ENCODE results near the gene MCTP1. TPM values are rescaled to one million over a fixed set of nuclear protein-coding genes. Genes with fewer than 3 reads are reported as not detected.
A peak's percentile ranks its signal among the peaks of the same experiment; 100 is the strongest.
"Not testable (repeated sequence)": the region's sequence is repeated elsewhere in the genome, so short reads cannot be mapped to it uniquely, and the experiment has no call there.

The MCTP1 gene
- total RNA-seq, 1 experiment from 2014 or later: 0.41 TPM

GRCh38 chr5:94849324-94849723 lies 435.6 kb downstream of the MCTP1 start:
- H3K36me3 ChIP-seq (ENCODE audit: insufficient read depth, low read length): no peaks in the 10 kb centered on the region
- no peaks in the 10 kb centered on the region for H4K20me1 ChIP-seq (ENCODE audit: insufficient read depth, low read depth, low read length)
- no peaks in the 10 kb centered on the region for H3K9me2 ChIP-seq (replicated peaks; ENCODE audit: insufficient read depth, low read length)
- H3K4me1 ChIP-seq (ENCODE audit: low read length): no peaks in the 10 kb centered on the region
- H3K4me2 ChIP-seq (ENCODE audit: low read depth, low read length, poor library complexity, severe bottlenecking): no peak overlapping the region
- DNase-seq: peak; percentile 29
- H2AFZ ChIP-seq (ENCODE audit: low read length): no peak overlapping the region
- H3K9me3 ChIP-seq (ENCODE audit: low read length): no peaks in the 10 kb centered on the region
- H3K4me3 ChIP-seq (ENCODE audit: low read length): no peak overlapping the region
- H3K9ac ChIP-seq (ENCODE audit: low read length): no peak overlapping the region
- H3K27me3 ChIP-seq (ENCODE audit: low read length): no peaks in the 10 kb centered on the region
- H3K27ac ChIP-seq (ENCODE audit: low read length): no peak overlapping the region
- H3K79me2 ChIP-seq (ENCODE audit: low read length): no peaks in the 10 kb centered on the region

GRCh38 chr5:94847726-94848125 lies 437.2 kb downstream of the MCTP1 start:
- Histone ChIP-seq H3K27me3 (ENCODE audit: low read length) (no peaks in the 10 kb centered on the region), H3K4me1 (ENCODE audit: low read length) (no peaks in the 10 kb centered on the region), H3K9me2 (replicated peaks; ENCODE audit: insufficient read depth, low read length) (no peaks in the 10 kb centered on the region), H2AFZ (ENCODE audit: low read length) (no peak overlapping the region), H4K20me1 (ENCODE audit: insufficient read depth, low read depth, low read length) (no peaks in the 10 kb centered on the region), H3K79me2 (ENCODE audit: low read length) (no peaks in the 10 kb centered on the region), H3K36me3 (ENCODE audit: insufficient read depth, low read length) (no peaks in the 10 kb centered on the region), H3K4me2 (ENCODE audit: low read depth, low read length, poor library complexity, severe bottlenecking) (no peak overlapping the region), H3K9me3 (ENCODE audit: low read length) (no peaks in the 10 kb centered on the region), H3K9ac (ENCODE audit: low read length) (no peak overlapping the region), H3K27ac (ENCODE audit: low read length) (no peak overlapping the region), H3K4me3 (ENCODE audit: low read length) (no peak overlapping the region)
- DNase-seq: peak; percentile 6

- Histone ChIP-seq H3K9ac (ENCODE audit: low read length) (no peak overlapping the region), H3K79me2 (ENCODE audit: low read length) (no peaks in the 10 kb centered on the region), H3K4me3 (ENCODE audit: low read length) (no peak overlapping the region), H3K4me1 (ENCODE audit: low read length) (no peaks in the 10 kb centered on the region), H3K27me3 (ENCODE audit: low read length) (no peaks in the 10 kb centered on the region), H3K36me3 (ENCODE audit: insufficient read depth, low read length) (no peaks in the 10 kb centered on the region), H3K27ac (ENCODE audit: low read length) (no peak overlapping the region), H4K20me1 (ENCODE audit: insufficient read depth, low read depth, low read length) (no peaks in the 10 kb centered on the region), H3K9me3 (ENCODE audit: low read length) (no peaks in the 10 kb centered on the region), H3K9me2 (replicated peaks; ENCODE audit: insufficient read depth, low read length) (no peaks in the 10 kb centered on the region), H2AFZ (ENCODE audit: low read length) (no peak overlapping the region), H3K4me2 (ENCODE audit: low read depth, low read length, poor library complexity, severe bottlenecking) (no peak overlapping the region)
- no peak for DNase-seq
Observed at GRCh38 chr5:94847019-94847418, 437.9 kb downstream of the MCTP1 start.

GRCh38 chr5:94845696-94846095 lies 439.2 kb downstream of the MCTP1 start:
- H3K9me2 ChIP-seq (replicated peaks; ENCODE audit: insufficient read depth, low read length); H3K9ac ChIP-seq (ENCODE audit: low read length); H3K36me3 ChIP-seq (ENCODE audit: insufficient read depth, low read length); H3K79me2 ChIP-seq (ENCODE audit: low read length); H2AFZ ChIP-seq (ENCODE audit: low read length); H3K27ac ChIP-seq (ENCODE audit: low read length); H3K27me3 ChIP-seq (ENCODE audit: low read length); DNase-seq; H3K4me3 ChIP-seq (ENCODE audit: low read length); H3K4me1 ChIP-seq (ENCODE audit: low read length); H3K9me3 ChIP-seq (ENCODE audit: low read length); H3K4me2 ChIP-seq (ENCODE audit: low read depth, low read length, poor library complexity, severe bottlenecking); H4K20me1 ChIP-seq (ENCODE audit: insufficient read depth, low read depth, low read length): not testable (repeated sequence)

DNA sequence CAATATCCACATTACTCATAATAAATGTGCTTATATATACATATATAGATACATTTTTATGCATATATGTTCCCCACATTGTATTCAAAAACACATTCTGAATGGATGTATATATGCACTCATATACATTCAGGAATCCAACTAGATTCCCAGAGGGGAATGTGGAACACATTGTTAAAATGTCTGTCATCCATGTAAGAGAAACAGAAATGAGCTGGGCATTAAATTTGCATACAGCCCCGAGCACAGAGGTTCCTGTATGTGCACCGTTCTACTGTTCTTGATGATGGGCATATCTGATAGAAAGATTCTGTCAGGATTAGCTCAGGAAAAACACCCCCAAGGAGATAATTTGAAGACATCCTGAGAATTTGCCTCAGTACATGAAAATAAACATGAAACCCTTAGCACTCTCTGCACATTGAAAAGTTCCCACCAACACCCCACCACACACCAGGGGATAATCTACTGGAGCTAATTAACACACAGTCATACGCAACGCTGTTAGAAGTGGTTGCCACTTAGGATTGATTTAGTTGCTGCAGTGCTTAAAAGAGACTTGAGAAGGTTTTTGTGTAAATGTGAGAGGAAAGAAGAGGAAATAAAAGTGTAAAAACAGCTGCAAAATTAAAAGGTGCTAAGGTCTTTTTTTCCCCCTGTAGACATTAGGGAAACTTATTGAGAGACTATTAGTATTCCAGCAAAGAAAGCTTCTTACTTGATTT lies 443.1 kb downstream of the MCTP1 start:
- H2AFZ ChIP-seq (ENCODE audit: low read length): no peak overlapping the region
- H3K4me1 ChIP-seq (ENCODE audit: low read length): no peaks in the 10 kb centered on the region
- H3K79me2 ChIP-seq (ENCODE audit: low read length): no peaks in the 10 kb centered on the region
- H3K27me3 ChIP-seq (ENCODE audit: low read length): no peaks in the 10 kb centered on the region
- H3K9me2 ChIP-seq (replicated peaks; ENCODE audit: insufficient read depth, low read length): no peaks in the 10 kb centered on the region
- no peaks in the 10 kb centered on the region for H3K9me3 ChIP-seq (ENCODE audit: low read length)
- H4K20me1 ChIP-seq (ENCODE audit: insufficient read depth, low read depth, low read length): no peaks in the 10 kb centered on the region
- no peak overlapping the region for H3K4me3 ChIP-seq (ENCODE audit: low read length)
- DNase-seq: no peak
- H3K36me3 ChIP-seq (ENCODE audit: insufficient read depth, low read length): no peaks in the 10 kb centered on the region
- H3K27ac ChIP-seq (ENCODE audit: low read length): no peak overlapping the region
- H3K4me2 ChIP-seq (ENCODE audit: low read depth, low read length, poor library complexity, severe bottlenecking): no peak overlapping the region
- no peak overlapping the region for H3K9ac ChIP-seq (ENCODE audit: low read length)

DNA sequence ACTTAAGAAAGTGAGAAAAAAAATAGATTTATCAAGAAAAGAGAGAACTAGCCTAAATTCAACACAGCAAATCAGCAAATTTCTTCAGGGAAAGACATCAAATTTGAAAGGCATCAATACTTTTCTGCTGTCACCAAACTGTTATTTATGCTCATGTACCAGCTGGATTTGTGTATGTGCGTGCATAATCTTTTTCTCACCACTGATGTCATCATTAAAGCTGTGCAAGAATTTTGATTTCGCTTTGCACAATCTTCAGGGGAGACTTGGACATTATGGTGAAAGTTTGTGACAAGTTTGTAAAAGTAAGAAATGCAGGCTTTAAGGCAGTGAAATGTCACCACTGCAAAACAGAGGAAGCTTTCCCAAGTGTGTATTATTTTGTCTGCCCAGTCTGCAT lies 451.0 kb downstream of the MCTP1 start:
- no peaks in the 10 kb centered on the region for H3K4me1 ChIP-seq (ENCODE audit: low read length)
- H3K4me3 ChIP-seq (ENCODE audit: low read length): no peak overlapping the region
- no peaks in the 10 kb centered on the region for H3K27me3 ChIP-seq (ENCODE audit: low read length)
- no peak overlapping the region for H3K4me2 ChIP-seq (ENCODE audit: low read depth, low read length, poor library complexity, severe bottlenecking)
- H4K20me1 ChIP-seq (ENCODE audit: insufficient read depth, low read depth, low read length): no peaks in the 10 kb centered on the region
- H3K9me2 ChIP-seq (replicated peaks; ENCODE audit: insufficient read depth, low read length): no peaks in the 10 kb centered on the region
- no peaks in the 10 kb centered on the region for H3K9me3 ChIP-seq (ENCODE audit: low read length)
- no peaks in the 10 kb centered on the region for H3K79me2 ChIP-seq (ENCODE audit: low read length)
- H3K27ac ChIP-seq (ENCODE audit: low read length): no peak overlapping the region
- H2AFZ ChIP-seq (ENCODE audit: low read length): no peak overlapping the region
- no peaks in the 10 kb centered on the region for H3K36me3 ChIP-seq (ENCODE audit: insufficient read depth, low read length)
- no peak overlapping the region for H3K9ac ChIP-seq (ENCODE audit: low read length)
- DNase-seq: no peak

DNA sequence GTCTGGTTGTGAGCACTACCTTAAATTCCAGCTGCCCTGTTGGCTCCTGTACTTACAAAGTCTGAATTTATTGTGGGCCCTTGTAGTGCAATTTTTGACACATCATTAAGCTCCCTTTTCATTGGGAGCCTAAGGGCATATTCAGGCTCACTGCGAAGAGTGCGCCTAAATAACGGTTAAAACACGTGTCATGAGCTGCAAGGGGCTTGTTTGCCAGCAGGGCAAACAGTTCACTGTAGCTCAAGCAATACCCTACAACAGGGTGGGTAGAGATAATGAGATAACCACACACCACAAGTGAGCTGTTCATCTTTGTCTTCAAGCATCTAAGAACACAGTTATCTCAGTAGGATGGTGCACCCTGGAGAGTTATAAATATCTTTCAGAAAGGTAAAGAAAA lies 452.2 kb downstream of the MCTP1 start:
- H3K27ac ChIP-seq (ENCODE audit: low read length): no peak overlapping the region
- no peaks in the 10 kb centered on the region for H3K79me2 ChIP-seq (ENCODE audit: low read length)
- no peaks in the 10 kb centered on the region for H3K9me3 ChIP-seq (ENCODE audit: low read length)
- no peaks in the 10 kb centered on the region for H3K4me1 ChIP-seq (ENCODE audit: low read length)
- no peak overlapping the region for H3K4me3 ChIP-seq (ENCODE audit: low read length)
- no peaks in the 10 kb centered on the region for H3K27me3 ChIP-seq (ENCODE audit: low read length)
- H3K36me3 ChIP-seq (ENCODE audit: insufficient read depth, low read length): no peaks in the 10 kb centered on the region
- no peak overlapping the region for H3K4me2 ChIP-seq (ENCODE audit: low read depth, low read length, poor library complexity, severe bottlenecking)
- H2AFZ ChIP-seq (ENCODE audit: low read length): no peak overlapping the region
- H3K9ac ChIP-seq (ENCODE audit: low read length): no peak overlapping the region
- H4K20me1 ChIP-seq (ENCODE audit: insufficient read depth, low read depth, low read length): no peaks in the 10 kb centered on the region
- no peaks in the 10 kb centered on the region for H3K9me2 ChIP-seq (replicated peaks; ENCODE audit: insufficient read depth, low read length)
- DNase-seq: no peak

GRCh38 chr5:94830520-94830919 lies 454.4 kb downstream of the MCTP1 start:
- Histone ChIP-seq H3K4me3 (ENCODE audit: low read length) (no peak overlapping the region), H3K4me2 (ENCODE audit: low read depth, low read length, poor library complexity, severe bottlenecking) (no peak overlapping the region), H3K27ac (ENCODE audit: low read length) (no peak overlapping the region), H3K9me3 (ENCODE audit: low read length) (no peaks in the 10 kb centered on the region), H3K4me1 (ENCODE audit: low read length) (no peaks in the 10 kb centered on the region), H3K79me2 (ENCODE audit: low read length) (no peaks in the 10 kb centered on the region), H3K36me3 (ENCODE audit: insufficient read depth, low read length) (no peaks in the 10 kb centered on the region), H3K9ac (ENCODE audit: low read length) (no peak overlapping the region), H3K27me3 (ENCODE audit: low read length) (no peaks in the 10 kb centered on the region), H3K9me2 (replicated peaks; ENCODE audit: insufficient read depth, low read length) (no peaks in the 10 kb centered on the region), H4K20me1 (ENCODE audit: insufficient read depth, low read depth, low read length) (no peaks in the 10 kb centered on the region), H2AFZ (ENCODE audit: low read length) (no peak overlapping the region)
- peak; percentile 61 for DNase-seq

Data from Karpas-422 (cell line).